ENCODE measurements around the gene CRYZ.
"Not testable (repeated sequence)": the region's sequence is repeated elsewhere in the genome, so short reads cannot be mapped to it uniquely, and the experiment has no call there.

The CRYZ gene, protein sequence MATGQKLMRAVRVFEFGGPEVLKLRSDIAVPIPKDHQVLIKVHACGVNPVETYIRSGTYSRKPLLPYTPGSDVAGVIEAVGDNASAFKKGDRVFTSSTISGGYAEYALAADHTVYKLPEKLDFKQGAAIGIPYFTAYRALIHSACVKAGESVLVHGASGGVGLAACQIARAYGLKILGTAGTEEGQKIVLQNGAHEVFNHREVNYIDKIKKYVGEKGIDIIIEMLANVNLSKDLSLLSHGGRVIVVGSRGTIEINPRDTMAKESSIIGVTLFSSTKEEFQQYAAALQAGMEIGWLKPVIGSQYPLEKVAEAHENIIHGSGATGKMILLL

GRCh38 chr1:74732960-74733603, at the start of gene CRYZ, which contains the start of gene TYW3:
Gene CRYZ, minus strand, starts transcription at chr1:74733050. Its CDS starts 8,229 bp downstream, at chr1:74724821.
Gene TYW3, plus strand, starts transcription at chr1:74733152. Its CDS starts 93 bp downstream, at chr1:74733245.
- in situ Hi-C loops (cut with MboI; ENCODE audit: low sequenced_read_pairs), result no loop called here

GRCh38 chr1:74780594-74780993, 47.7 kb upstream of the CRYZ start:
- in situ Hi-C loops (cut with MboI; ENCODE audit: low sequenced_read_pairs), result no loop called here

GRCh38 chr1:74779750-74780149, 46.9 kb upstream of the CRYZ start:
- in situ Hi-C loops (cut with MboI; ENCODE audit: low sequenced_read_pairs), result no loop called here

- in situ Hi-C loops (cut with MboI; ENCODE audit: low sequenced_read_pairs), result no loop called here
Measured at GRCh38 chr1:74777525-74777924, 44.7 kb upstream of the CRYZ start.

DNA sequence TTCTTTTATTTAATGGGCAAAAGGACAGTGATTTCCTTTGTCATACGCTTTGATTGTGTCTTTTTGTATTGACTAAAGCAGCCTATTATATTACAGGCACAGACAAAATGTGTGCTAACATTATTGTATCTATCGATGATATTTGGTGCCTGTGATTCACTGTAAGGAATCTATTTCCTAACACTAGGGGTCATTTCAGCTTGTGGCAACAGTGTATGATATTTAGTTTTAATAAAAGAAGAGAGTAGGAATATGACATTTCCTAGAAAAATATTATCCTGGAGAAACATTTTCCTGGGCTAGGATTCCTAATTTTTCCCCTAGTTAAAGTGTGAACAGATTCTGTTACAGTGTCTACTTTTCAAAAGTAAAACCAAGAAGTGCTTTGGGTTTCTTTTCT, 42.9 kb upstream of the CRYZ start:
- in situ Hi-C loops (cut with MboI; ENCODE audit: low sequenced_read_pairs), result no loop called here

- in situ Hi-C loops (cut with MboI; ENCODE audit: low sequenced_read_pairs), result no loop called here
Measured at GRCh38 chr1:74773582-74773981, 40.7 kb upstream of the CRYZ start.

DNA sequence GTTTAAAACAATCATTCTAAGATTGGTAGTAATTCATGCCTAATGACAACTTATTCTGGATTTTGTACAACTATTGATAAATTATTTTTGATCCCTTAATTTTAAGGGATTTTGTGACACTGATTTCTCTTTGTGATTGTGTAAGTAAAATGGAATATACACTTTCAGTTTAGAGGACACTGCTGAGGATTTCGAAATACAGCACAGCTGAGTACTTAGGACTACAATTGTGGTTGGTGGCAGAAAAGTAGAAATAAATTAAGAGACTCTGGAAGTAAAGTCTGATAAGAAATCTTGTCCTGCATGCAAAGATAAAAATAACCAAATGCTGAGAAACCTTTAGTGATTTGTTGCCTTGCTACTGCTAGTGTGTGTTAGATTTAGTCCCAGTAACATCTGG, 40.1 kb upstream of the CRYZ start:
- in situ Hi-C loops (cut with MboI; ENCODE audit: low sequenced_read_pairs), result no loop called here

DNA sequence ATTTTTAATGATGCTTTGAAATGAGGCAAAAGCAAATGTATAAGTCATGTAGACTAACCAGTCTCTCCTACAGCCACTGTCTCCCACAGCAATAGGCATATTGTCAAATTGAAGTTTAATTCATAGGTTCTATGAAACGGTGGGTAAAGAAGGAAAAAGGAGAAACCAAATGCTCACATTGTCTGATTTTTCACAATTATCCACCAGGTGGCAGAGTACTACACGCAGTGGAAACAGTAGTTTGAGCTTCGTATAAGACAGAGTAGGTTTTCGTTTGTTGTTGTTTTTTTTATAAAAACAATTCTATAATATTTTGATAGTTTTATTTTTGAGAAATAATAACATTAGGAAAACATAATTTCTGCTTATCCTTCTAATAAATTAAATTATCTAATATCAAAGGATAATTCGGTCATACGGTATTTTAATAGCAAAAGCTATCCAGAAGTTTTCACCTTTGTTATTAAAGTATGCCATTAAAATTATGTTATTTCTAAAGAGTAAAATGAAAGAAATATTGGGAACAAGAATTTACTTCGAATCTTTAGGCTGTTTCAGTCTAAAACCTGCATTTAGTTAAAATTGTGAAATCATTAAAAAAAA, 39.2 kb upstream of the CRYZ start:
- in situ Hi-C loops (cut with MboI; ENCODE audit: low sequenced_read_pairs), result no loop called here

DNA sequence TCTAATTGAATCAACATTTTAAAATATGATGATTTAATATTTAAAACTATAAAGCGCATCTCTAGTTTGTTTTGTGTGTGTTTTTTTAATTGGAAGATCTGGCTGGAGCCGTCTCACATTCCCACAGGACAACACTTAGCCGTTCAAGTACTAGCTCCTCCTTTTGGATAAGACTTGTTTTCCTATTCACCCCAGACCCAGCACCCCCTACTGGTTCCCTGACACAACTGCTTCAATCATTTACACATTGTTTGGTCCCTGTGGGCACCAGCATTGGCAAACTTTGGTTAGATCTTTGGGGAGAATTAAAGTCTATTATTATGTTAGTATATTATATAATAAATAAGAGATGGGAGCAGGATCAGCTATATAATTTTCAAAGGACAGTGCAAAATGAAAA, 34.6 kb upstream of the CRYZ start:
- in situ Hi-C loops (cut with MboI; ENCODE audit: low sequenced_read_pairs), result no loop called here

DNA sequence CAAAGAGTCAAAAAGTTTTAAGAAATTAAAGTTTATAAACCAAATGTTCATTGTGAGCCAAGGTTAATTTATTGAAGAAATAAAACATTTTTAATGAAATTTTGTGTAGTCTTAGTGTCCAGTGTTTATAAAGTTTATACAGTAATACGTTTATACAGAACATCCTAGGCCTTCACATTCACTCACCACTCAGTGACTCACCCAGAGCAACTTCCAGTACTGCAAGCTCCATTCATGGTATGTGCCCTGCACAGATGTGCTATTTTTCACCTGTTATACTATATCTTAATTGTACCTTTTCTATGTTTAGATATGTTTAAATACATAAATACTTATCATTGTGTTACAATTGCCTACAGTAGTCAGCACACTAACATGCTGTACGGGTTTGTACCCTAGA, 33.7 kb upstream of the CRYZ start:
- in situ Hi-C loops (cut with MboI; ENCODE audit: low sequenced_read_pairs), result no loop called here

DNA sequence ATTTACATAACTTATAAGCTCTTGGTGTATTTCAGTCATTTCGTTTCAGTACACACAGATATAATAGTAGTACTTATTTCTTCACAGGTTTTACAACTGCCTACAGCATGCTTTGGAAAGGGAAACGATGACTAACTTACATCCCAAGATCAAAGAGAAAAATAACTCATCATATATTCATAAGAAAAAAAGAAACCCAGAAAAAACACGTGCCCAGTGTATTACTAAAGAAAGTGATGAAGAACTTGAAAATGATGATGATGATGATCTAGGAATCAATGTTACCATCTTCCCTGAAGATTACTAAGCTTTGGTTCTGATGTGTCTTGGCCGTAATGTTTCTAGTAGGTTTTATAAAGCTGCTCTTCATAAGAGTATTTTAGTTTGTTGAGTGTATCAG, 31.0 kb upstream of the CRYZ start:
- in situ Hi-C loops (cut with MboI; ENCODE audit: low sequenced_read_pairs), result no loop called here

GRCh38 chr1:74756650-74757049, 23.8 kb upstream of the CRYZ start:
- in situ Hi-C loops (cut with MboI; ENCODE audit: low sequenced_read_pairs), result not testable (repeated sequence)

- in situ Hi-C loops (cut with MboI; ENCODE audit: low sequenced_read_pairs), result no loop called here
Measured at GRCh38 chr1:74755475-74755874, 22.6 kb upstream of the CRYZ start.

- in situ Hi-C loops (cut with MboI; ENCODE audit: low sequenced_read_pairs), result no loop called here
Measured at GRCh38 chr1:74753104-74753503, 20.3 kb upstream of the CRYZ start.

GRCh38 chr1:74748960-74749359, 16.1 kb upstream of the CRYZ start:
- in situ Hi-C loops (cut with MboI; ENCODE audit: low sequenced_read_pairs), result no loop called here

GRCh38 chr1:74745247-74745646, 12.4 kb upstream of the CRYZ start:
- in situ Hi-C loops (cut with MboI; ENCODE audit: low sequenced_read_pairs), result not testable (repeated sequence)

GRCh38 chr1:74740307-74740980, 7.6 kb upstream of the CRYZ start:
- in situ Hi-C loops (cut with MboI; ENCODE audit: low sequenced_read_pairs), result not testable (repeated sequence)

DNA sequence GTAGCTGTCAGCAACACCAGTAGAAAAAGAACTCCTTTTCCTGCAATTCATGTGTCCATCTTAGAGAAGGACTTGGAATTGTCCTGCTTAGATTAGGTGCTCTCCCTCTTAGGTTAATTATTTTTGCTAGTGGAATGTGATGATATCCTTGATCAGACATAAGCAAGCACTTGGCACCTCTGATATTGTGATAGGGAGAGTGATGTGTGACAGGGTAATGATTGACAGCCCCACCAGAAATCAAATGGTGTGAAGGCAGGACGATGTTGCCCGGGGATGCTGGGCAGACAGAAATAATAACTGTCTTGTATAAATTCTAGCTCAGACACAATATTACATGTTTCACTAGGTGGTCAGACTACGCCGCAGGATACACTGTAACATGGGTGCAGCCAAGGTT, 4.5 kb upstream of the CRYZ start:
- in situ Hi-C loops (cut with MboI; ENCODE audit: low sequenced_read_pairs), result no loop called here

GRCh38 chr1:74733604-74734484, 994 bp upstream of the CRYZ start:
- in situ Hi-C loops (cut with MboI; ENCODE audit: low sequenced_read_pairs), result no loop called here

DNA sequence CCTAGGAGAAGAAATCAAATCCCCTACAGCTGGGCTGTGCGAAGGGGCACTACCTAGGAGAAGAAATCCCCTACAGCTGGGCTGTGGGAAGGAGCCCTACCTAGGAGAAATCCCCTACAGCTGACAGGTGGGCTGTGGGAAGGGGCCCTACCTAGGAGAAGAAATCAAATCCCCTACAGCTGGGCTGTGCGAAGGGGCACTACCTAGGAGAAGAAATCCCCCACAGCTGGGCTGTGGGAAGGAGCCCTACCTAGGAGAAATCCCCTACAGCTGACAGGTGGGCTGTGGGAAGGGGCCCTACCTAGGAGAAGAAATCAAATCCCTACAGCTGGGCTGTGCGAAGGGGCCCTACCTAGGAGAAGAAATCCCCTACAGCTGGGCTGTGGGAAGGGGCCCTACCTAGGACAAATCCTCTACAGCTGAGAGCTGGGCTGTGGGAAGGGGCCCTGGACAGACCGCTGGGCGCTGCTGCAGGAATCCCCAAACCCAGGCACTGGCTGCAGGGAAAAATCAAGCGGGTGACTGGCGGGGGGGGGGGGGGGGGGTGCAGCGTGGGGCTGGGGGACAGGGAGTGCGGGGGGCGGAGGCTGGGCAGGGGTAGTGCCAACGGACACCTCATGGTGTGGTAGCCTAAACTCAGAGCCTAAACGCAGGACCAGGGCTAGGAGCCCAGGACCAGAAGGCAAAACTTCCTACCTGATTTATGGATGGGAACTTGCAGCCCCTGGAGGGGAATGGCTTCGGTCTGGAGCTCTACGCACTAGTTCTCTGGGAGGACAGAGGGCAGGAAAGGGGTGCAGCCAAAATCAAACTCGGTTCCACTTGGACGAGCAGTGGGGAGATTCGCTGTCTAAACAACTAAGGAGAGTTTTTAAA, 541 bp downstream of the CRYZ start:
- in situ Hi-C loops (cut with MboI; ENCODE audit: low sequenced_read_pairs), result not testable (repeated sequence)

Measured in hTERT RPE-1 (cell line).